Measurements from ENCODE around the gene TMED4.

GRCh38 chr7:44539669-44540506 lies 42.1 kb downstream of the TMED4 start:
- TF ChIP-seq, protein P1, sequence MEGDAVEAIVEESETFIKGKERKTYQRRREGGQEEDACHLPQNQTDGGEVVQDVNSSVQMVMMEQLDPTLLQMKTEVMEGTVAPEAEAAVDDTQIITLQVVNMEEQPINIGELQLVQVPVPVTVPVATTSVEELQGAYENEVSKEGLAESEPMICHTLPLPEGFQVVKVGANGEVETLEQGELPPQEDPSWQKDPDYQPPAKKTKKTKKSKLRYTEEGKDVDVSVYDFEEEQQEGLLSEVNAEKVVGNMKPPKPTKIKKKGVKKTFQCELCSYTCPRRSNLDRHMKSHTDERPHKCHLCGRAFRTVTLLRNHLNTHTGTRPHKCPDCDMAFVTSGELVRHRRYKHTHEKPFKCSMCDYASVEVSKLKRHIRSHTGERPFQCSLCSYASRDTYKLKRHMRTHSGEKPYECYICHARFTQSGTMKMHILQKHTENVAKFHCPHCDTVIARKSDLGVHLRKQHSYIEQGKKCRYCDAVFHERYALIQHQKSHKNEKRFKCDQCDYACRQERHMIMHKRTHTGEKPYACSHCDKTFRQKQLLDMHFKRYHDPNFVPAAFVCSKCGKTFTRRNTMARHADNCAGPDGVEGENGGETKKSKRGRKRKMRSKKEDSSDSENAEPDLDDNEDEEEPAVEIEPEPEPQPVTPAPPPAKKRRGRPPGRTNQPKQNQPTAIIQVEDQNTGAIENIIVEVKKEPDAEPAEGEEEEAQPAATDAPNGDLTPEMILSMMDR (IDR thresholded peaks at IDR 0.05): no peak
- no peak for TF ChIP-seq EZH2 (IDR thresholded peaks at IDR 0.05; ENCODE audit: borderline replicate concordance, insufficient read depth, low read depth, low read length, poor library complexity, severe bottlenecking)

Data from B cell (primary cell).